GM23338 (cell line): ENCODE measurements around the gene MLKL. TPM values are rescaled to one million over a fixed set of nuclear protein-coding genes. Genes with fewer than 3 reads are reported as not detected.

Experiments used
- ATAC-seq: fragments of 200-7000 bp; cut with Tn5 transposase; 3 replicates; pipeline ENCODE4 v1.9.1; 2020
- DNase-seq: peaks from one replicate; pipeline ENCODE4 v3.0.0-alpha.2; 2015; ENCODE audit warnings: low spot score
- H2AFZ ChIP-seq: fragments of 200-600 bp; sonication (generic); 2 replicates; pipeline ENCODE4 v1.8.0; 2016; ENCODE audit warnings: antibody characterized with exemption, mild to moderate bottlenecking, moderate library complexity
- H3F3A ChIP-seq: fragments of 200-600 bp; sonication (generic); replicated peaks from 2 replicates; pipeline ENCODE4 v1.8.0; 2017; ENCODE audit warnings: antibody characterized with exemption, mixed run types, low read depth
- H3K27ac ChIP-seq: fragments of 200-600 bp; sonication (generic); 2 replicates; pipeline ENCODE4 v1.6.1; 2016; ENCODE audit warnings: low read depth
- H3K27me3 ChIP-seq: fragments of 200-600 bp; sonication (generic); 2 replicates; pipeline ENCODE4 v1.8.0; 2016; ENCODE audit warnings: mild to moderate bottlenecking, mixed run types, moderate library complexity; ENCODE audit not compliant: insufficient read depth
- H3K36me3 ChIP-seq: fragments of 200-600 bp; sonication (generic); 2 replicates; pipeline ENCODE4 v1.8.0; 2016; ENCODE audit warnings: mild to moderate bottlenecking; ENCODE audit not compliant: insufficient read depth
- H3K4me1 ChIP-seq: fragments of 200-600 bp; sonication (generic); 2 replicates; pipeline ENCODE4 v1.8.0; 2016; ENCODE audit warnings: mild to moderate bottlenecking, moderate library complexity; ENCODE audit not compliant: insufficient read depth
- H3K4me2 ChIP-seq: fragments of 200-600 bp; sonication (generic); 2 replicates; pipeline ENCODE4 v1.7.1; 2017; ENCODE audit warnings: mixed run types
- H3K4me3 ChIP-seq: fragments of 200-600 bp; sonication (generic); 2 replicates; pipeline ENCODE4 v1.6.1; 2016; ENCODE audit warnings: mixed run types
- H3K79me2 ChIP-seq: fragments of 200-600 bp; sonication (generic); replicated peaks from 2 replicates; pipeline ENCODE4 v1.8.0; 2017; ENCODE audit warnings: mild to moderate bottlenecking; ENCODE audit not compliant: insufficient read depth
- H3K9me2 ChIP-seq: fragments of 200-600 bp; sonication (generic); 2 replicates; pipeline ENCODE4 v1.8.0; 2017; ENCODE audit not compliant: insufficient read depth
- H4K20me1 ChIP-seq: fragments of 200-600 bp; sonication (generic); replicated peaks from 2 replicates; pipeline ENCODE4 v1.8.0; 2017; ENCODE audit warnings: mild to moderate bottlenecking; ENCODE audit not compliant: insufficient read depth
- H3K27ac Mint-ChIP-seq: 2 replicates; pipeline ENCODE4 v1.8.0; 2020; ENCODE audit warnings: inconsistent platforms, mild to moderate bottlenecking, moderate library complexity, mixed read lengths
- H3K27me3 Mint-ChIP-seq: 3 replicates; pipeline ENCODE4 v1.8.0; 2022; ENCODE audit warnings: low read depth, mild to moderate bottlenecking, moderate library complexity, mixed read lengths, inconsistent platforms; ENCODE audit not compliant: insufficient read depth, poor library complexity
- H3K36me3 Mint-ChIP-seq: 3 replicates; pipeline ENCODE4 v1.8.0; 2021; ENCODE audit warnings: low read depth, mild to moderate bottlenecking, inconsistent platforms, moderate library complexity, mixed read lengths
- H3K4me1 Mint-ChIP-seq: 3 replicates; pipeline ENCODE4 v1.8.0; 2020; ENCODE audit warnings: mild to moderate bottlenecking, inconsistent platforms, mixed read lengths
- H3K4me3 Mint-ChIP-seq: 3 replicates; pipeline ENCODE4 v1.8.0; 2021; ENCODE audit warnings: moderate library complexity, mild to moderate bottlenecking, inconsistent platforms, mixed read lengths
- H3K9me3 Mint-ChIP-seq: 3 replicates; pipeline ENCODE4 v1.8.0; 2020; ENCODE audit warnings: moderate library complexity, mild to moderate bottlenecking, inconsistent platforms, mixed read lengths
- CREB1 ChIP-seq: fragments of 250-450 bp; sonication (Bioruptor Pico); IDR thresholded peaks from 2 replicates; pipeline ENCODE4 v1.5.0; 2020; ENCODE audit warnings: low read depth, mild to moderate bottlenecking, moderate library complexity
- EZH2 ChIP-seq: fragments of 200-600 bp; sonication (generic); IDR thresholded peaks from one replicate; pipeline ENCODE4 v1.8.0; 2017; ENCODE audit warnings: antibody characterized with exemption, mild to moderate bottlenecking, low read depth; ENCODE audit not compliant: unreplicated experiment
- EZH2phosphoT487 ChIP-seq: fragments of 200-600 bp; sonication (generic); IDR thresholded peaks from one replicate; pipeline ENCODE4 v1.8.1; 2018; ENCODE audit warnings: antibody characterized with exemption; ENCODE audit not compliant: unreplicated experiment
- JUNB ChIP-seq: IDR thresholded peaks from one replicate; pipeline ENCODE4 v1.6.1; 2016; ENCODE audit warnings: antibody characterized with exemption; ENCODE audit not compliant: unreplicated experiment
- NANOG ChIP-seq: IDR thresholded peaks from 2 replicates; pipeline ENCODE4 v1.6.1; 2016; ENCODE audit warnings: antibody characterized with exemption, borderline replicate concordance
- POLR2AphosphoS5 ChIP-seq: IDR thresholded peaks from 2 replicates; pipeline ENCODE4 v1.6.1; 2016; ENCODE audit warnings: antibody characterized with exemption, low read depth
- STAT1 ChIP-seq: IDR thresholded peaks from one replicate; pipeline ENCODE4 v1.6.1; 2016; ENCODE audit warnings: antibody characterized with exemption; ENCODE audit not compliant: unreplicated experiment
- ZNF114 ChIP-seq: fragments of 250-450 bp; sonication (Bioruptor Pico); IDR thresholded peaks from 2 replicates; pipeline ENCODE4 v1.5.0; 2020; ENCODE audit warnings: mild to moderate bottlenecking, moderate library complexity
- ZNF331 ChIP-seq: fragments of 250-450 bp; sonication (Bioruptor Pico); IDR thresholded peaks from 2 replicates; pipeline ENCODE4 v1.5.0; 2020; ENCODE audit warnings: low read depth, mild to moderate bottlenecking, moderate library complexity
- polyA plus RNA-seq: library from polyadenylated mRNA; unstranded; fragments of >200 nt; fragmentation: Nextera tagmentation; extraction: Ambion mirVana; gene quantifications from 2 replicates; pipeline ENCODE4 v1.2.1, GENCODE V29; 2016
- total RNA-seq: library from RNA; depleted of rRNA; stranded (reverse); fragments of >200 nt; shearing (Covaris generic); gene quantifications from 2 replicates; pipeline ENCODE4 v1.2.3, GENCODE V29; 2014
- TF ChIP-seq, protein P1 (sequence below), 2 experiments: fragments of 200-600 bp in 1 of 2; sonication (generic) in 1 of 2; conservative IDR thresholded peaks; 2 replicates each; pipeline versions ENCODE4 v1.5.1 to v1.6.1; 2016 to 2017; ENCODE audit warnings: antibody characterized with exemption in 2 of 2, low read depth in 2 of 2, mild to moderate bottlenecking in 2 of 2, moderate library complexity in 1 of 2
- TF ChIP-seq, protein P2 (sequence below): fragments of 250-450 bp; sonication (Bioruptor Pico); IDR thresholded peaks from 2 replicates; pipeline ENCODE4 v1.5.0; 2020; ENCODE audit warnings: mild to moderate bottlenecking, moderate library complexity
- TF ChIP-seq, protein P3 (sequence below): IDR thresholded peaks from 2 replicates; pipeline ENCODE4 v1.6.1; 2016; ENCODE audit warnings: antibody characterized with exemption
- TF ChIP-seq, protein P4 (sequence below): IDR thresholded peaks from one replicate; pipeline ENCODE4 v1.6.1; 2018; ENCODE audit warnings: antibody characterized with exemption; ENCODE audit not compliant: unreplicated experiment

The MLKL gene
- total and polyA plus RNA-seq, 2 experiments from 2014 or later, result 5.1 to 9.7 TPM

DNA sequence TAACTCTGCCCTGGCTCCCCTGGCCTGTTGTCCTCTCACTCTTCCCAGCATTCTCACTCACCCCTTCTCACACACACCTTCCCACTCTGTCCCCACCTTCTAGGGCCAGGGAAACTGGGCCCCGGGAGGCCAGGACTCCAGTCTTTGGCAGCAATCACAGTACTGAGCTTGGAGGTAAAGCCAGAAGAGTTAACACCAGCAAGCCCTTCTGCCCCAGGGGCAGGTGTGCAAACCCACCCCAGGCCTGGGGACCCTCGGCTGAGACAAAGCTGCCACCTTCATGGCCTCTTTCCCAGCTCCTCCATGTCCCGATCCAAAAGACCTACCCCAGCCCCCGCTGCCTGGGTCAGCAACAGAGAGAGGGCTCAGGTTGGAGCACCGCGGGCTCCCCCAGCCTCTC is 36.9 kb upstream of the MLKL start:
- Histone ChIP-seq H2AFZ (no peak overlapping the region), H3F3A (no peaks in the 10 kb centered on the region), H4K20me1 (no peaks in the 10 kb centered on the region), H3K36me3 (no peaks in the 10 kb centered on the region; the same call in 1 of the 2 replicates), H3K4me3 (no peak overlapping the region), H3K27ac (no peak overlapping the region), H3K79me2 (no peaks in the 10 kb centered on the region), H3K4me1 (peaks cover 27% of the 10 kb centered on the region), H3K9me2 (no peaks in the 10 kb centered on the region), H3K27me3 (no peaks in the 10 kb centered on the region), H3K4me2 (no peak overlapping the region)
- no peak for TF ChIP-seq JUNB
- TF ChIP-seq, protein P1, sequence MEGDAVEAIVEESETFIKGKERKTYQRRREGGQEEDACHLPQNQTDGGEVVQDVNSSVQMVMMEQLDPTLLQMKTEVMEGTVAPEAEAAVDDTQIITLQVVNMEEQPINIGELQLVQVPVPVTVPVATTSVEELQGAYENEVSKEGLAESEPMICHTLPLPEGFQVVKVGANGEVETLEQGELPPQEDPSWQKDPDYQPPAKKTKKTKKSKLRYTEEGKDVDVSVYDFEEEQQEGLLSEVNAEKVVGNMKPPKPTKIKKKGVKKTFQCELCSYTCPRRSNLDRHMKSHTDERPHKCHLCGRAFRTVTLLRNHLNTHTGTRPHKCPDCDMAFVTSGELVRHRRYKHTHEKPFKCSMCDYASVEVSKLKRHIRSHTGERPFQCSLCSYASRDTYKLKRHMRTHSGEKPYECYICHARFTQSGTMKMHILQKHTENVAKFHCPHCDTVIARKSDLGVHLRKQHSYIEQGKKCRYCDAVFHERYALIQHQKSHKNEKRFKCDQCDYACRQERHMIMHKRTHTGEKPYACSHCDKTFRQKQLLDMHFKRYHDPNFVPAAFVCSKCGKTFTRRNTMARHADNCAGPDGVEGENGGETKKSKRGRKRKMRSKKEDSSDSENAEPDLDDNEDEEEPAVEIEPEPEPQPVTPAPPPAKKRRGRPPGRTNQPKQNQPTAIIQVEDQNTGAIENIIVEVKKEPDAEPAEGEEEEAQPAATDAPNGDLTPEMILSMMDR (conservative IDR thresholded peaks at IDR 0.05; ENCODE audit: low read depth in 2 of 2), result no peak
- TF ChIP-seq ZNF331 (CRISPR knock-in tag), result no peak
- TF ChIP-seq, protein P2, sequence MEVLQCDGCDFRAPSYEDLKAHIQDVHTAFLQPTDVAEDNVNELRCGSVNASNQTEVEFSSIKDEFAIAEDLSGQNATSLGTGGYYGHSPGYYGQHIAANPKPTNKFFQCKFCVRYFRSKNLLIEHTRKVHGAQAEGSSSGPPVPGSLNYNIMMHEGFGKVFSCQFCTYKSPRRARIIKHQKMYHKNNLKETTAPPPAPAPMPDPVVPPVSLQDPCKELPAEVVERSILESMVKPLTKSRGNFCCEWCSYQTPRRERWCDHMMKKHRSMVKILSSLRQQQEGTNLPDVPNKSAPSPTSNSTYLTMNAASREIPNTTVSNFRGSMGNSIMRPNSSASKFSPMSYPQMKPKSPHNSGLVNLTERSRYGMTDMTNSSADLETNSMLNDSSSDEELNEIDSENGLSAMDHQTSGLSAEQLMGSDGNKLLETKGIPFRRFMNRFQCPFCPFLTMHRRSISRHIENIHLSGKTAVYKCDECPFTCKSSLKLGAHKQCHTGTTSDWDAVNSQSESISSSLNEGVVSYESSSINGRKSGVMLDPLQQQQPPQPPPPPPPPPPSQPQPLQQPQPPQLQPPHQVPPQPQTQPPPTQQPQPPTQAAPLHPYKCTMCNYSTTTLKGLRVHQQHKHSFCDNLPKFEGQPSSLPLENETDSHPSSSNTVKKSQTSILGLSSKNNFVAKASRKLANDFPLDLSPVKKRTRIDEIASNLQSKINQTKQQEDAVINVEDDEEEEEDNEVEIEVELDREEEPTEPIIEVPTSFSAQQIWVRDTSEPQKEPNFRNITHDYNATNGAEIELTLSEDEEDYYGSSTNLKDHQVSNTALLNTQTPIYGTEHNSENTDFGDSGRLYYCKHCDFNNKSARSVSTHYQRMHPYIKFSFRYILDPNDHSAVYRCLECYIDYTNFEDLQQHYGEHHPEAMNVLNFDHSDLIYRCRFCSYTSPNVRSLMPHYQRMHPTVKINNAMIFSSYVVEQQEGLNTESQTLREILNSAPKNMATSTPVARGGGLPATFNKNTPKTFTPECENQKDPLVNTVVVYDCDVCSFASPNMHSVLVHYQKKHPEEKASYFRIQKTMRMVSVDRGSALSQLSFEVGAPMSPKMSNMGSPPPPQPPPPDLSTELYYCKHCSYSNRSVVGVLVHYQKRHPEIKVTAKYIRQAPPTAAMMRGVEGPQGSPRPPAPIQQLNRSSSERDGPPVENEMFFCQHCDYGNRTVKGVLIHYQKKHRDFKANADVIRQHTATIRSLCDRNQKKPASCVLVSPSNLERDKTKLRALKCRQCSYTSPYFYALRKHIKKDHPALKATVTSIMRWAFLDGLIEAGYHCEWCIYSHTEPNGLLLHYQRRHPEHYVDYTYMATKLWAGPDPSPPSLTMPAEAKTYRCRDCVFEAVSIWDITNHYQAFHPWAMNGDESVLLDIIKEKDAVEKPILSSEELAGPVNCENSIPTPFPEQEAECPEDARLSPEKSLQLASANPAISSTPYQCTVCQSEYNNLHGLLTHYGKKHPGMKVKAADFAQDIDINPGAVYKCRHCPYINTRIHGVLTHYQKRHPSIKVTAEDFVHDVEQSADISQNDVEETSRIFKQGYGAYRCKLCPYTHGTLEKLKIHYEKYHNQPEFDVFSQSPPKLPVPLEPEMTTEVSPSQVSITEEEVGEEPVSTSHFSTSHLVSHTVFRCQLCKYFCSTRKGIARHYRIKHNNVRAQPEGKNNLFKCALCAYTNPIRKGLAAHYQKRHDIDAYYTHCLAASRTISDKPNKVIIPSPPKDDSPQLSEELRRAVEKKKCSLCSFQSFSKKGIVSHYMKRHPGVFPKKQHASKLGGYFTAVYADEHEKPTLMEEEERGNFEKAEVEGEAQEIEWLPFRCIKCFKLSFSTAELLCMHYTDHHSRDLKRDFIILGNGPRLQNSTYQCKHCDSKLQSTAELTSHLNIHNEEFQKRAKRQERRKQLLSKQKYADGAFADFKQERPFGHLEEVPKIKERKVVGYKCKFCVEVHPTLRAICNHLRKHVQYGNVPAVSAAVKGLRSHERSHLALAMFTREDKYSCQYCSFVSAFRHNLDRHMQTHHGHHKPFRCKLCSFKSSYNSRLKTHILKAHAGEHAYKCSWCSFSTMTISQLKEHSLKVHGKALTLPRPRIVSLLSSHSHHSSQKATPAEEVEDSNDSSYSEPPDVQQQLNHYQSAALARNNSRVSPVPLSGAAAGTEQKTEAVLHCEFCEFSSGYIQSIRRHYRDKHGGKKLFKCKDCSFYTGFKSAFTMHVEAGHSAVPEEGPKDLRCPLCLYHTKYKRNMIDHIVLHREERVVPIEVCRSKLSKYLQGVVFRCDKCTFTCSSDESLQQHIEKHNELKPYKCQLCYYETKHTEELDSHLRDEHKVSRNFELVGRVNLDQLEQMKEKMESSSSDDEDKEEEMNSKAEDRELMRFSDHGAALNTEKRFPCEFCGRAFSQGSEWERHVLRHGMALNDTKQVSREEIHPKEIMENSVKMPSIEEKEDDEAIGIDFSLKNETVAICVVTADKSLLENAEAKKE (CRISPR knock-in tag), result no peak
- TF ChIP-seq STAT1, result no peak
- no peak for TF ChIP-seq EZH2
- TF ChIP-seq NANOG, result no peak
- no peak for TF ChIP-seq ZNF114 (CRISPR knock-in tag)
- TF ChIP-seq CREB1, result no peak
- no peak for TF ChIP-seq EZH2phosphoT487
- TF ChIP-seq, protein P3, sequence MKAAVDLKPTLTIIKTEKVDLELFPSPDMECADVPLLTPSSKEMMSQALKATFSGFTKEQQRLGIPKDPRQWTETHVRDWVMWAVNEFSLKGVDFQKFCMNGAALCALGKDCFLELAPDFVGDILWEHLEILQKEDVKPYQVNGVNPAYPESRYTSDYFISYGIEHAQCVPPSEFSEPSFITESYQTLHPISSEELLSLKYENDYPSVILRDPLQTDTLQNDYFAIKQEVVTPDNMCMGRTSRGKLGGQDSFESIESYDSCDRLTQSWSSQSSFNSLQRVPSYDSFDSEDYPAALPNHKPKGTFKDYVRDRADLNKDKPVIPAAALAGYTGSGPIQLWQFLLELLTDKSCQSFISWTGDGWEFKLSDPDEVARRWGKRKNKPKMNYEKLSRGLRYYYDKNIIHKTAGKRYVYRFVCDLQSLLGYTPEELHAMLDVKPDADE, result no peak
- TF ChIP-seq, protein P4, sequence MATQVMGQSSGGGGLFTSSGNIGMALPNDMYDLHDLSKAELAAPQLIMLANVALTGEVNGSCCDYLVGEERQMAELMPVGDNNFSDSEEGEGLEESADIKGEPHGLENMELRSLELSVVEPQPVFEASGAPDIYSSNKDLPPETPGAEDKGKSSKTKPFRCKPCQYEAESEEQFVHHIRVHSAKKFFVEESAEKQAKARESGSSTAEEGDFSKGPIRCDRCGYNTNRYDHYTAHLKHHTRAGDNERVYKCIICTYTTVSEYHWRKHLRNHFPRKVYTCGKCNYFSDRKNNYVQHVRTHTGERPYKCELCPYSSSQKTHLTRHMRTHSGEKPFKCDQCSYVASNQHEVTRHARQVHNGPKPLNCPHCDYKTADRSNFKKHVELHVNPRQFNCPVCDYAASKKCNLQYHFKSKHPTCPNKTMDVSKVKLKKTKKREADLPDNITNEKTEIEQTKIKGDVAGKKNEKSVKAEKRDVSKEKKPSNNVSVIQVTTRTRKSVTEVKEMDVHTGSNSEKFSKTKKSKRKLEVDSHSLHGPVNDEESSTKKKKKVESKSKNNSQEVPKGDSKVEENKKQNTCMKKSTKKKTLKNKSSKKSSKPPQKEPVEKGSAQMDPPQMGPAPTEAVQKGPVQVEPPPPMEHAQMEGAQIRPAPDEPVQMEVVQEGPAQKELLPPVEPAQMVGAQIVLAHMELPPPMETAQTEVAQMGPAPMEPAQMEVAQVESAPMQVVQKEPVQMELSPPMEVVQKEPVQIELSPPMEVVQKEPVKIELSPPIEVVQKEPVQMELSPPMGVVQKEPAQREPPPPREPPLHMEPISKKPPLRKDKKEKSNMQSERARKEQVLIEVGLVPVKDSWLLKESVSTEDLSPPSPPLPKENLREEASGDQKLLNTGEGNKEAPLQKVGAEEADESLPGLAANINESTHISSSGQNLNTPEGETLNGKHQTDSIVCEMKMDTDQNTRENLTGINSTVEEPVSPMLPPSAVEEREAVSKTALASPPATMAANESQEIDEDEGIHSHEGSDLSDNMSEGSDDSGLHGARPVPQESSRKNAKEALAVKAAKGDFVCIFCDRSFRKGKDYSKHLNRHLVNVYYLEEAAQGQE, result no peak
- no peak for TF ChIP-seq POLR2AphosphoS5
- 0 out of 2 replicates have a peak overlapping the region, but pooled peaks have one; percentile 13 for H3K27ac Mint-ChIP-seq
- no peak for DNase-seq
- peaks cover 21% of the 10 kb centered on the region for H3K27me3 Mint-ChIP-seq
- H3K9me3 Mint-ChIP-seq, result no peaks in the 10 kb centered on the region; the same call in 2 of the 3 replicates
- no peak for ATAC-seq
- no peak overlapping the region for H3K4me3 Mint-ChIP-seq
- peaks cover 43% of the 10 kb centered on the region for H3K4me1 Mint-ChIP-seq
- no peaks in the 10 kb centered on the region for H3K36me3 Mint-ChIP-seq
